ENCODE results near the gene PLA2G1B. TPM values are rescaled to one million over a fixed set of nuclear protein-coding genes. Genes with fewer than 3 reads are reported as not detected.

PLA2G1B gene
- total RNA-seq, 6 experiments from 2014 or later = not detected

GRCh38 chr12:120343692-120344091 lies 16.1 kb upstream of the PLA2G1B start:
- no peaks in the 10 kb centered on the region for H3K36me3 ChIP-seq
- intact Hi-C loops (cut with DNase I) = no loop called here
- no peak overlapping the region for H3K27ac ChIP-seq
- H3K4me3 ChIP-seq = no peak overlapping the region
- DNase-seq (no peak), ATAC-seq (no peak)
- H3K9me3 ChIP-seq = no peaks in the 10 kb centered on the region
- no peaks in the 10 kb centered on the region for H3K27me3 ChIP-seq
- WGBS (ENCODE audit: insufficient coverage, low coverage, low lambda C conversion rate, missing lambda C conversion rate) = 61% methylated on average over 4 of the region's 8 CpGs
- H3K4me1 ChIP-seq = peaks cover 0 to 9% (median 4%) of the 10 kb centered on the region in 4 donors
- no peak for TF ChIP-seq POLR2A (IDR thresholded peaks at IDR 0.05)
- TF ChIP-seq CTCF (IDR thresholded peaks at IDR 0.05) = no peak

- H3K27ac ChIP-seq = no peak overlapping the region
- intact Hi-C loops (cut with DNase I) = no loop called here
- ATAC-seq (no peak), DNase-seq (no peak)
- no peaks in the 10 kb centered on the region for H3K36me3 ChIP-seq
- TF ChIP-seq CTCF (IDR thresholded peaks at IDR 0.05) (no peak), POLR2A (IDR thresholded peaks at IDR 0.05) (no peak)
- no peaks in the 10 kb centered on the region for H3K9me3 ChIP-seq
- H3K4me3 ChIP-seq = no peak overlapping the region
- 91% methylated on average over 4 of the region's 10 CpGs for WGBS (ENCODE audit: insufficient coverage, low coverage, low lambda C conversion rate, missing lambda C conversion rate)
- no peaks in the 10 kb centered on the region for H3K27me3 ChIP-seq
- H3K4me1 ChIP-seq = peaks cover 0 to 9% (median 4%) of the 10 kb centered on the region in 4 donors
Observed at GRCh38 chr12:120343039-120343537, 15.5 kb upstream of the PLA2G1B start.

GRCh38 chr12:120342175-120343038 lies 14.8 kb upstream of the PLA2G1B start:
- WGBS (ENCODE audit: insufficient coverage, low coverage, low lambda C conversion rate, missing lambda C conversion rate) = 55% methylated on average over 11 of the region's 30 CpGs
- intact Hi-C loops (cut with DNase I) = no loop called here

GRCh38 chr12:120339256-120339655 lies 11.7 kb upstream of the PLA2G1B start:
- peaks cover 0 to 9% (median 4%) of the 10 kb centered on the region in 4 donors for H3K4me1 ChIP-seq
- TF ChIP-seq CTCF (IDR thresholded peaks at IDR 0.05) (no peak), POLR2A (IDR thresholded peaks at IDR 0.05) (no peak)
- WGBS (ENCODE audit: insufficient coverage, low coverage, low lambda C conversion rate, missing lambda C conversion rate) = 83% methylated on average over 4 of the region's 4 CpGs
- intact Hi-C loops (cut with DNase I) = no loop called here
- no peak overlapping the region for H3K4me3 ChIP-seq
- ATAC-seq (no peak), DNase-seq (no peak)
- no peaks in the 10 kb centered on the region for H3K9me3 ChIP-seq
- no peaks in the 10 kb centered on the region for H3K36me3 ChIP-seq
- no peaks in the 10 kb centered on the region for H3K27me3 ChIP-seq
- no peak overlapping the region for H3K27ac ChIP-seq

More at GRCh38 chr12:120342175-120343038, 14.8 kb upstream of the PLA2G1B start:
- peak; percentile 80 to 90 (median 88) for DNase-seq
- Histone ChIP-seq H3K27me3 (no peaks in the 10 kb centered on the region), H3K4me3 (no peak overlapping the region), H3K9me3 (no peaks in the 10 kb centered on the region), H3K36me3 (no peaks in the 10 kb centered on the region), H3K4me1 (peaks cover 0 to 9% (median 4%) of the 10 kb centered on the region in 4 donors), H3K27ac (no peak overlapping the region)
- ATAC-seq = peak; percentile 94 to 98 (median 97)
- TF ChIP-seq CTCF (IDR thresholded peaks at IDR 0.05) (no peak), POLR2A (IDR thresholded peaks at IDR 0.05) (no peak)
